ENCODE results near the gene NFE2L1.

DNA sequence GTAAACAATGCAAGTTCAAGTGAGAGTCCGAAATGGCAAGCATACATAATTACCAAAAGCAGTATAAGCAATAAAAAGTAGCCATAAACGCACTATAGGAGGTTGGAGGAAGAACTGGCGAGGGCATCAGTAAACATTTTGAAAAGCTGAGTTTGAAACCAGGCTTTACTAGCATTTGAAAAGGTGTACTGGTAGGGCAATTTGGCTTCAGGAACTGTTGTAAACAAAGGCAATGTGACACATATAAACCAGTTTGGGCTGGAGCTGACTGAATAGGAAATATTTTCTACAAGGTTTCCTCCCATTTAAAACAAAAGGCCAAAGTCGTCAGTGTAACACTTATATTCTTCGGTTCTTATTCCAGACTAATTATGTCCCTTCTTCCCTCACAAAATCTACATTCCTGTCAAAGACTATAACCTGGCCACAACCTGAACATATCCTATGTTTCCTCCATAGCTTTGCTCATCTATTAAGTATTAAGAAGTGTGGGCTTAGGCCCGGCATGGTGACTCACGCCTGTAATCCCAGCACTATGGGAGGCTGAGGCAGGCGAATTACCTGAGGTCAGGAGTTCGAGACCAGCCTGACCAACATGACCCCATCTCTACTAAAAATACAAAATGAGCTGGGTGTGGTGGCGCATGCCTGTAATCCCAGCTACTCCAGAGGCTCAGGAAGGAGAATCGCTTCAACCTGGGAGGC lies 45.3 kb downstream of the NFE2L1 start:
- TF ChIP-seq, protein P1, sequence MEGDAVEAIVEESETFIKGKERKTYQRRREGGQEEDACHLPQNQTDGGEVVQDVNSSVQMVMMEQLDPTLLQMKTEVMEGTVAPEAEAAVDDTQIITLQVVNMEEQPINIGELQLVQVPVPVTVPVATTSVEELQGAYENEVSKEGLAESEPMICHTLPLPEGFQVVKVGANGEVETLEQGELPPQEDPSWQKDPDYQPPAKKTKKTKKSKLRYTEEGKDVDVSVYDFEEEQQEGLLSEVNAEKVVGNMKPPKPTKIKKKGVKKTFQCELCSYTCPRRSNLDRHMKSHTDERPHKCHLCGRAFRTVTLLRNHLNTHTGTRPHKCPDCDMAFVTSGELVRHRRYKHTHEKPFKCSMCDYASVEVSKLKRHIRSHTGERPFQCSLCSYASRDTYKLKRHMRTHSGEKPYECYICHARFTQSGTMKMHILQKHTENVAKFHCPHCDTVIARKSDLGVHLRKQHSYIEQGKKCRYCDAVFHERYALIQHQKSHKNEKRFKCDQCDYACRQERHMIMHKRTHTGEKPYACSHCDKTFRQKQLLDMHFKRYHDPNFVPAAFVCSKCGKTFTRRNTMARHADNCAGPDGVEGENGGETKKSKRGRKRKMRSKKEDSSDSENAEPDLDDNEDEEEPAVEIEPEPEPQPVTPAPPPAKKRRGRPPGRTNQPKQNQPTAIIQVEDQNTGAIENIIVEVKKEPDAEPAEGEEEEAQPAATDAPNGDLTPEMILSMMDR (IDR thresholded peaks at IDR 0.05; ENCODE audit: low read depth, low read length) = no peak
- TF ChIP-seq EZH2phosphoT487 (IDR thresholded peaks at IDR 0.05; ENCODE audit: low read depth) = no peak

All from OCI-LY3 (cell line).